Keratinocyte (primary cell): ENCODE measurements around the gene ELK3. TPM values are rescaled to one million over a fixed set of nuclear protein-coding genes. Genes with fewer than 3 reads are reported as not detected.

Experiments used
- DNase-seq: peaks from one replicate; pipeline ENCODE4 v3.0.0-alpha.2; 2011; ENCODE audit warnings: low read depth, missing footprints, low spot score
- FAIRE-seq: peaks from 2 replicates; lab custom pipeline; 2011; peaks lifted over from hg19 to GRCh38; lab: Jason Lieb, UNC
- H2AFZ ChIP-seq: 2 replicates; pipeline ENCODE4 v1.6.0; 2012; ENCODE audit warnings: low read length, control low read depth, inconsistent platforms; ENCODE audit not compliant: control insufficient read depth
- H3K27ac ChIP-seq: 2 replicates; pipeline ENCODE4 v1.5.1; 2011; ENCODE audit warnings: low read length; ENCODE audit not compliant: control insufficient read depth, insufficient read depth
- H3K27me3 ChIP-seq: 3 replicates; pipeline ENCODE4 v1.6.0; 2011; ENCODE audit warnings: low read length; ENCODE audit not compliant: control insufficient read depth, insufficient read depth; ENCODE audit errors: extremely low read depth
- H3K36me3 ChIP-seq, 2 experiments: 2 replicates in 1 of 2; 3 replicates in 1 of 2; pipeline ENCODE4 v1.5.1; 2011; ENCODE audit warnings: low read length in 2 of 2, mild to moderate bottlenecking in 1 of 2; ENCODE audit not compliant: control insufficient read depth in 2 of 2, insufficient read depth in 2 of 2; ENCODE audit errors: extremely low read depth in 1 of 2
- H3K4me1 ChIP-seq: 3 replicates; pipeline ENCODE4 v1.5.1; 2011; ENCODE audit warnings: low read length; ENCODE audit not compliant: control insufficient read depth, insufficient read depth; ENCODE audit errors: extremely low read depth
- H3K4me2 ChIP-seq: 3 replicates; pipeline ENCODE4 v1.6.0; 2011; ENCODE audit warnings: low read depth, low read length; ENCODE audit not compliant: control insufficient read depth, insufficient read depth; ENCODE audit errors: extremely low read depth
- H3K4me3 ChIP-seq, 3 experiments: fragments of 200-600 bp in 1 of 3; sonication (generic) in 1 of 3; 2 replicates in 2 of 3; 3 replicates in 1 of 3; pipeline ENCODE4 v1.5.1; 2011 to 2016; ENCODE audit warnings: low read length in 3 of 3, mild to moderate bottlenecking in 3 of 3, control low read depth in 2 of 3, inconsistent platforms in 1 of 3, low read depth in 1 of 3, mixed read lengths in 1 of 3, mixed run types in 1 of 3, moderate library complexity in 1 of 3; ENCODE audit not compliant: control insufficient read depth in 2 of 3, insufficient read depth in 2 of 3; ENCODE audit errors: extremely low read depth in 1 of 3
- H3K79me2 ChIP-seq: 2 replicates; pipeline ENCODE4 v1.6.0; 2012; ENCODE audit warnings: low read length; ENCODE audit not compliant: control insufficient read depth, insufficient read depth
- H3K9ac ChIP-seq: 3 replicates; pipeline ENCODE4 v1.6.0; 2011; ENCODE audit warnings: low read length; ENCODE audit not compliant: control insufficient read depth, insufficient read depth; ENCODE audit errors: extremely low read depth
- H3K9me1 ChIP-seq: 3 replicates; pipeline ENCODE4 v1.6.0; 2011; ENCODE audit warnings: low read length; ENCODE audit not compliant: control insufficient read depth, insufficient read depth; ENCODE audit errors: extremely low read depth
- H3K9me3 ChIP-seq: 2 replicates; pipeline ENCODE4 v1.5.1; 2012; ENCODE audit warnings: low read depth, low read length; ENCODE audit not compliant: control insufficient read depth
- H4K20me1 ChIP-seq: 3 replicates; pipeline ENCODE4 v1.6.0; 2011; ENCODE audit warnings: low read length; ENCODE audit not compliant: control insufficient read depth, insufficient read depth; ENCODE audit errors: extremely low read depth
- CTCF ChIP-seq, 3 experiments: IDR thresholded peaks in 1 of 3; conservative IDR thresholded peaks in 1 of 3; optimal IDR thresholded peaks in 1 of 3; 2 replicates in 2 of 3; 3 replicates in 1 of 3; pipeline versions ENCODE3 to v1.5.1; 2011; ENCODE audit warnings: low read length in 3 of 3, mild to moderate bottlenecking in 3 of 3, moderate library complexity in 2 of 3, control low read depth in 1 of 3, inconsistent platforms in 1 of 3; ENCODE audit not compliant: insufficient read depth in 2 of 3; ENCODE audit errors: extremely low read depth in 1 of 3
- EZH2 ChIP-seq: IDR thresholded peaks from one replicate; pipeline ENCODE4 v1.6.1; 2012; ENCODE audit warnings: inconsistent platforms, mild to moderate bottlenecking, low read length, moderate library complexity
- dilution Hi-C: fragments of 300-500 bp; cut with MboI; formaldehyde crosslinking; loops from one replicate; pipeline ENCODE4 v1.7.0; 2020; ENCODE audit warnings: low sequenced_read_pairs; ENCODE audit not compliant: extremely low pct_ligation_motif_present
- polyA plus RNA-seq, 5 experiments: library from polyadenylated mRNA; depleted of rRNA in 3 of 5; stranded (reverse) in 3 of 5; stranded (forward) in 1 of 5; unstranded in 1 of 5; fragments of >200 nt; gene quantifications; 1 replicate in 1 of 5; 2 replicates in 3 of 5; 3 replicates in 1 of 5; pipeline versions ENCODE4 v1.2.1 to v1.2.3, GENCODE V29; 2011 to 2012; ENCODE audit warnings: missing spikeins in 2 of 5, low read depth in 1 of 5, low replicate concordance in 1 of 5

Gene ELK3
- polyA plus RNA-seq, 1 donor (not counting 4 experiments of a cell fraction or from before 2014, with no cell fraction given): 28.2 TPM

DNA sequence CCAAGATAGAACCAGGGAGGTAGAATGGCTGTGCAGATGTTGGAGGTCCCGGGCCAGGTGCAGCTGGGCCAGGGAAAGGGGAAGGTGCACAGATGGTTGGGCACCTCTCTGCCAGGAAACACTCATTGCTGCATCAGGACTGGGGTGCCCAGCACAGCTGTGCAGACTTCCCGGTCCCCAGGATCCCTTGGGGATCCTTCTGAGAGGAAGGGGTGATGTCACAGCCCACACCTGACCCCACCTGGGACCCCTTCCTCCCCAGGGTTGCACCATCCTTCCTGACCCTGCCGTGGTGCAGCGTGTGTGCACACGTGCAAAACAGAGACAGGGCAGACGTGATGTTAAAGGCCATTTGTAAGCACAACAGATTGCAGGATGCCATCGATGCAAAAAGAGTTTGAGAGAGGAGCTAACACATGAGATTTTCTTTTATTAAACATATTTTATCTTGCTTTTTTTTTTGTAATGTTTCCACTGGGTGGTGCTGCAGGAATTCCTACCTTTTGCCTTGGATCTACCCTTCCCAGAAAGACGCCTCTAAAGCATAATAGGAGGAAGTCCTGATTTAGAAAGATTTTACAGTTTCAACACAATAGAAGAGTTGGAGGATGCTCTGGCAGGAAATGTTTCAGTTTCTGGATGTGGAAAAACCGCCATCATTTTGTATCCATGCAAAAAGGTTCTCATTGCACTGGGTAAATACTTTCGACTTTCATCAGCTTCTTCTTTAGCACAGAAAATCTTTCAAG is 14.8 kb downstream of the ELK3 start:
- peaks cover 37% of the 10 kb centered on the region for H3K4me1 ChIP-seq
- no peaks in the 10 kb centered on the region for H4K20me1 ChIP-seq
- H3K4me3 ChIP-seq: no peak overlapping the region

GRCh38 chr12:96210376-96211055 is 16.3 kb downstream of the ELK3 start:
- Histone ChIP-seq H4K20me1 (no peaks in the 10 kb centered on the region), H3K9me1 (peaks cover 7% of the 10 kb centered on the region), H3K36me3 (peaks cover 0 to 19% of the 10 kb centered on the region in 2 experiments), H3K27ac (no peak overlapping the region), H3K4me3 (no peak overlapping the region), H3K79me2 (peaks cover 95% of the 10 kb centered on the region), H3K27me3 (no peaks in the 10 kb centered on the region), H3K4me2 (no peak overlapping the region), H2AFZ (no peak overlapping the region), H3K4me1 (peaks cover 49% of the 10 kb centered on the region), H3K9ac (no peak overlapping the region), H3K9me3 (no peaks in the 10 kb centered on the region)
- TF ChIP-seq CTCF (optimal IDR thresholded peaks at IDR 0.05 in 1 of 3, IDR thresholded peaks at IDR 0.05 in 1 of 3, conservative IDR thresholded peaks at IDR 0.05 in 1 of 3; ENCODE audit: extremely low read depth in 1 of 3, insufficient read depth in 2 of 3, low read length in 3 of 3) (no peak), EZH2 (no peak)
- no peak for DNase-seq
- dilution Hi-C loops: no loop called here
- FAIRE-seq: no peak

More for the DNA sequence above, 14.8 kb downstream of the ELK3 start:
- H3K27ac ChIP-seq: no peak overlapping the region
- no peak for DNase-seq
- peaks cover 7% of the 10 kb centered on the region for H3K9me1 ChIP-seq
- no peak overlapping the region for H3K4me2 ChIP-seq
- H3K27me3 ChIP-seq: no peaks in the 10 kb centered on the region
- H3K9me3 ChIP-seq: peaks cover 6% of the 10 kb centered on the region
- no peak for TF ChIP-seq EZH2
- no peak for TF ChIP-seq CTCF (optimal IDR thresholded peaks at IDR 0.05 in 1 of 3, IDR thresholded peaks at IDR 0.05 in 1 of 3, conservative IDR thresholded peaks at IDR 0.05 in 1 of 3; ENCODE audit: extremely low read depth in 1 of 3, insufficient read depth in 2 of 3, low read length in 3 of 3)
- H3K36me3 ChIP-seq: peaks cover 3 to 26% of the 10 kb centered on the region in 2 experiments
- dilution Hi-C loops: no loop called here
- H3K79me2 ChIP-seq: peaks cover 99% of the 10 kb centered on the region
- no peak overlapping the region for H2AFZ ChIP-seq
- FAIRE-seq: no peak
- no peak overlapping the region for H3K9ac ChIP-seq
